GM23248 (cell line): ENCODE results near the gene MEX3A. TPM values are rescaled to one million over a fixed set of nuclear protein-coding genes. Genes with fewer than 3 reads are reported as not detected.

ENCODE experiments used
- DNase-seq: peaks from one replicate; pipeline ENCODE4 v3.0.0-alpha.2; 2015
- H2AFZ ChIP-seq: fragments of 200-600 bp; sonication (generic); 2 replicates; pipeline ENCODE4 v1.6.1; 2016; ENCODE audit warnings: antibody characterized with exemption
- H3F3A ChIP-seq: fragments of 200-600 bp; sonication (generic); 2 replicates; pipeline ENCODE4 v1.6.1; 2016; ENCODE audit warnings: mild to moderate bottlenecking, antibody characterized with exemption, mixed run types; ENCODE audit not compliant: insufficient read depth
- H3K27ac ChIP-seq: fragments of 200-600 bp; sonication (generic); 2 replicates; pipeline ENCODE4 v1.5.1; 2016; ENCODE audit warnings: mild to moderate bottlenecking
- H3K27me3 ChIP-seq: fragments of 200-600 bp; sonication (generic); replicated peaks from 2 replicates; pipeline ENCODE4 v1.6.1; 2016; ENCODE audit warnings: mild to moderate bottlenecking; ENCODE audit not compliant: insufficient read depth
- H3K36me3 ChIP-seq: fragments of 200-600 bp; sonication (generic); 2 replicates; pipeline ENCODE4 v1.6.1; 2016; ENCODE audit warnings: low read depth, mild to moderate bottlenecking
- H3K4me1 ChIP-seq: fragments of 200-600 bp; sonication (generic); 2 replicates; pipeline ENCODE4 v1.6.1; 2016; ENCODE audit warnings: mild to moderate bottlenecking; ENCODE audit not compliant: insufficient read depth
- H3K4me2 ChIP-seq: fragments of 200-600 bp; sonication (generic); one replicate; pipeline ENCODE4 v1.6.1; 2016; ENCODE audit warnings: mild to moderate bottlenecking; ENCODE audit not compliant: unreplicated experiment
- H3K4me3 ChIP-seq: fragments of 200-600 bp; sonication (generic); 2 replicates; pipeline ENCODE4 v1.5.1; 2016; ENCODE audit warnings: mild to moderate bottlenecking
- H3K79me2 ChIP-seq: fragments of 200-600 bp; sonication (generic); 2 replicates; pipeline ENCODE4 v1.6.1; 2016; ENCODE audit warnings: mild to moderate bottlenecking; ENCODE audit not compliant: insufficient read depth
- H3K9ac ChIP-seq: fragments of 200-600 bp; sonication (generic); 2 replicates; pipeline ENCODE4 v1.6.1; 2016; ENCODE audit warnings: mild to moderate bottlenecking
- H3K9me2 ChIP-seq: fragments of 200-600 bp; sonication (generic); 2 replicates; pipeline ENCODE4 v1.6.1; 2016; ENCODE audit warnings: mixed run types, mild to moderate bottlenecking, moderate library complexity; ENCODE audit not compliant: insufficient read depth
- H3K9me3 ChIP-seq: fragments of 200-600 bp; sonication (generic); one replicate; pipeline ENCODE4 v1.6.1; 2017; ENCODE audit warnings: low read depth
- H4K20me1 ChIP-seq: fragments of 200-600 bp; sonication (generic); 2 replicates; pipeline ENCODE4 v1.6.0; 2016; ENCODE audit not compliant: insufficient read depth
- EZH2 ChIP-seq: fragments of 200-600 bp; sonication (generic); IDR thresholded peaks from 2 replicates; pipeline ENCODE4 v1.6.1; 2018; ENCODE audit warnings: antibody characterized with exemption, mild to moderate bottlenecking; ENCODE audit not compliant: insufficient read depth, poor library complexity, severe bottlenecking
- EZH2phosphoT487 ChIP-seq: fragments of 200-600 bp; sonication (generic); IDR thresholded peaks from 2 replicates; pipeline ENCODE4 v1.6.1; 2018; ENCODE audit warnings: antibody characterized with exemption, moderate library complexity, mild to moderate bottlenecking, low read depth; ENCODE audit not compliant: insufficient read depth
- WGBS, 2 experiments: methylation state at CpG; one replicate each; pipeline ENCODE4 v1.1.6; 2015 to 2017; ENCODE audit warnings: low lambda C conversion rate in 2 of 2, low coverage in 1 of 2; ENCODE audit errors: missing lambda C conversion rate in 2 of 2; 5-methylcytosine and 5-hydroxymethylcytosine counted together
- in situ Hi-C: fragments of 300-500 bp; cut with MboI; formaldehyde crosslinking; loops from 2 replicates; pipeline ENCODE4 v1.15.0; 2020
- polyA plus RNA-seq: library from polyadenylated mRNA; unstranded; fragments of >200 nt; fragmentation: Nextera tagmentation; extraction: Ambion mirVana; gene quantifications from 2 replicates; pipeline ENCODE4 v1.2.1, GENCODE V29; 2016
- total RNA-seq: library from RNA; depleted of rRNA; stranded (reverse); fragments of >200 nt; shearing (Covaris generic); gene quantifications from 2 replicates; pipeline ENCODE4 v1.2.3, GENCODE V29; 2014

Gene MEX3A
- total and polyA plus RNA-seq, 2 experiments from 2014 or later, result 0.05 to 0.22 TPM

DNA sequence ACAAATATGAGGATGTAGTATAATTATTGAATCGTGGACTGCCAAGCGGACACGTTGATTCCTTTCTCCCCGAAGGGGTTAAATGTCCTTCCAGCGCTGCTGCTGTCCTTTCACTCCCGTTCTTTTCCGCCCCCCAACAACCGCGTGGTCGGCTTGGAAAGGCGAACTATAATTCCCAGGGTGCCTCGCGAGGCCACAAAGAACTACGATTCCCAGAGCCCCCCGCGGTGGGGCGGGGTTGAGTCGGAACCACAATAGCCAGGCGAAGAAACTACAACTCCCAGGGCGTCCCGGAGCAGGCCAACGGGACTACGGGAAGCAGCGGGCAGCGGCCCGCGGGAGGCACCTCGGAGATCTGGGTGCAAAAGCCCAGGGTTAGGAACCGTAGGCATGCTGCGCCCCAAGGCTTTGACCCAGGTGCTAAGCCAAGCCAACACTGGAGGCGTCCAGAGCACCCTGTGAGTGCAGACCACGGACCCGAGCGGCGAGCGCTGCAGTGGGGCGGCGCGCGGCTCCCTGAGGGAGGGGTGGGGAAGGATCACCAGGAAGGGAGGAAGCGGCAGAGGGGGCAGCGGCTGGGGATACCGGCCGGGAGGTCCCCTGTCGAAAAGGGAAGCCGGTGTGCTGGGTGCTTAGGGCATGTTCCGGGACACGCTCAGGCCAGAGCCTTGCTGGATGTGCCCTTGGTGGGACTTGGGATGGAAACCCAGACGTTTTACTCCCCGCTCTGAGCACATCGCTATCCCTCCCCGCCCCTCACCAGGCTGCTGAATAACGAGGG lies 27.6 kb downstream of the MEX3A start, which contains the start of gene LAMTOR2:
LAMTOR2 (plus strand) TSS at position 283 of the 781 bp plus-strand sequence; CDS start at position 391, 108 bp downstream.
- Histone ChIP-seq H3K9ac (peak within 1 kb of the TSS; percentile 83), H3K27me3 (no peaks in the 10 kb centered on the region), H2AFZ (peak within 1 kb of the TSS; percentile 94), H3K36me3 (no peaks in the 10 kb centered on the region), H3K4me1 (peaks cover 8% of the 10 kb centered on the region), H3K9me3 (no peaks in the 10 kb centered on the region), H3K4me2 (peak within 1 kb of the TSS; percentile 95), H3K79me2 (peaks cover 27% of the 10 kb centered on the region), H3F3A (peaks cover 4% of the 10 kb centered on the region; the same call in 1 of the 2 replicates), H4K20me1 (no peaks in the 10 kb centered on the region), H3K9me2 (no peaks in the 10 kb centered on the region), H3K27ac (peak within 1 kb of the TSS; percentile 83), H3K4me3 (peak within 1 kb of the TSS; percentile 86)
- 1% methylated on average over 33 to 51 of the region's 53 CpGs for WGBS, 2 experiments
- DNase-seq, result peak; percentile 99
- TF ChIP-seq EZH2phosphoT487 (no peak), EZH2 (no peak)
- in situ Hi-C loops, result no loop called here

DNA sequence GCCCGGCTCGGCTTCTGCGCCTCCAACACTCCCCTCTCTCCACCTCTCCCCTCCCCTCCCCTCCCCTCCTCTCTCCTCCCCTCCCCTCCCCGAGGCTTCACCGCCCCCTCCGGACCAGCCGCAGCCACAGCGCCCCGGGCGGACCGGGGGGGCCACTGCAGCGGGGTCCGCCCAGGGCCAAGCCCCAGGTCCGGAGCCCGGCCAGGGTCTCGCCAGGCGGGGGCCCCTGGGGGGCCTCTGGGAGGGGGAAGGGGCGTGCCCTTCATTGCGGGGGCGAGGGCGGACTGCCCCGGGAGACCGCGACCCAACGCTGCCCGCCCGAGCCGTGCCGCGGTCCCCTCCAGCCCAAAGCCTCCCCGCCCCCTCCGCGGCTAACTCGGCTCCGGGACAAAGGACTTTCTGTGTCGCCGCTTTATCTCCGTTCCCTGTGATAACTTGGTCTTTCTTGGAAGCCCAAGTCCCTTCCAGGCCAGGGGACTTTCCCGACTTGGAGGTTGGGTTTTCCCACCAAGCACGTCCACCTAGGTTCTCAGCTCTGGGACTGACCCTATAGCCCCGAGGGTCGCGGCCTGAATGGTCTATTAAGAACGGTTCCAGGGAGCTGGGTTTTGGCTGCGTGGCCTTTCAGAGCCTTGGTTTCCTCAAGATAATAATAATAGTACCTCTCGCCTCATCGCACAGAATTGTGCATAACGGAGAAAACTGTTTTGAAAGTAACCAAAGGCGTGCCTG lies 28.3 kb downstream of the MEX3A start, which contains the start of gene UBQLN4:
UBQLN4 (minus strand) TSS at position 31 of the 732 bp plus-strand sequence. CDS start 97 bp downstream, outside the sequence.
- TF ChIP-seq EZH2 (no peak), EZH2phosphoT487 (no peak)
- 1% methylated on average over 13 to 47 of the region's 49 CpGs for WGBS, 2 experiments
- Histone ChIP-seq H3K4me2 (peak within 1 kb of the TSS; percentile 95), H3K27ac (peak within 1 kb of the TSS; percentile 83), H3F3A (peaks cover 4% of the 10 kb centered on the region; the same call in 1 of the 2 replicates), H3K9me2 (no peaks in the 10 kb centered on the region), H3K4me1 (peaks cover 8% of the 10 kb centered on the region), H2AFZ (peak within 1 kb of the TSS; percentile 94), H3K9me3 (no peaks in the 10 kb centered on the region), H3K36me3 (no peaks in the 10 kb centered on the region), H3K4me3 (peak within 1 kb of the TSS; percentile 86), H4K20me1 (no peaks in the 10 kb centered on the region), H3K9ac (peak within 1 kb of the TSS; percentile 83), H3K27me3 (no peaks in the 10 kb centered on the region), H3K79me2 (peaks cover 27% of the 10 kb centered on the region)
- DNase-seq, result peak; percentile 92
- in situ Hi-C loops, result no loop called here

DNA sequence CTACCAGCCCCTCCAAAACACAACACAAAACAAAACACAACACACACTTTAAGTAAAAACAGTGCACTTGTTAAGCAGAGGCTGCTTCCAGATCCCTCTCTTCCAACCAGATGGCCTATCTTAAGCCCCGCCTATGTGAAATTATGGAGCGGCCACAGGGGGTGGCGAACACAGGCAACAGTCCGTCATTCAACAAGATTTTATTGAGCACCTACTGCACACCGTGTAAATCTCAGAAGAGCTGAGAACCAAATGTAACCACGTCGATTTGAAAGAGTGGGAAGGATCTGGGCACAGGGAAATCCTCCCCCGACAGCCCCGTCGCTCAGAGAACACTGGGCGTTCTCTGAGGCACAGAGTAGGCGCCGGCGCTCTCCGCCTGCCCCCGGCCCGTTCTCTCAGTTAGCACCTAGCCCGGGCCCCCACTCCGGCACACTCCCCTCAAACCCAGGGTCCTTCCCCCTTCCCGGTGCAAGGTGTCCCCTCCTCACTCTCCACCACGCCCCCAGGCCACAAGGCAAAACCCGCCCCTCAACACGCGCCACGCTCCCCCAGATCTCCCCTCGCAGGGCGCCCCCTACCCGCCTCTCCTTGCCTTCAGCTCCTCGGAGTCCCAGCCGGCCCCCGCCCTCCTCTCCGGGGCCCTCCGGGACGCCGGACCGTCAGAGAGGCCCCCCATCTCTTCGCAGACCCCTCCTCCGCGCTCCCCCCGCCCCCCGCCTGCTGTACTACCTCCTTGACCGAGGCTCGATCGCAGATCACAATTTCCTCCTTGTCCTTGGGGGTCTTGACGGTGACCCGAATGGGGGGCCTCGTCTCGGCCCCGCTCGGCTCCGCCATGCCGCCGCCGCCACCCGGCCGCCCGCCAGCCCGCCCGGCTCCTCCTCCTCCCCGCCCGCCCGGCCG lies 29.1 kb downstream of the MEX3A start:
- Histone ChIP-seq H3K36me3 (no peaks in the 10 kb centered on the region), H3K4me1 (peaks cover 8% of the 10 kb centered on the region), H2AFZ (peak overlapping the region; percentile 82), H3F3A (peaks cover 4% of the 10 kb centered on the region; the same call in 1 of the 2 replicates), H3K4me3 (peak overlapping the region; percentile 86), H3K9ac (peak overlapping the region; percentile 83), H3K9me2 (no peaks in the 10 kb centered on the region), H3K4me2 (peak overlapping the region; percentile 56), H3K27me3 (no peaks in the 10 kb centered on the region), H3K9me3 (no peaks in the 10 kb centered on the region), H3K27ac (peak overlapping the region; percentile 31), H3K79me2 (peaks cover 27% of the 10 kb centered on the region), H4K20me1 (no peaks in the 10 kb centered on the region)
- TF ChIP-seq EZH2phosphoT487 (no peak), EZH2 (no peak)
- in situ Hi-C loops, result no loop called here
- WGBS, 2 experiments, result 1 to 2% methylated on average over 19 to 63 of the region's 63 CpGs
- peak; percentile 85 for DNase-seq
